Measurements from ENCODE around the gene CCDC13. TPM values are rescaled to one million over a fixed set of nuclear protein-coding genes. Genes with fewer than 3 reads are reported as not detected.
A peak's percentile ranks its signal among the peaks of the same experiment; 100 is the strongest.

The CCDC13 gene
- total and polyA plus RNA-seq, 7 donors = 0.30 to 1.2 (median 0.64) TPM

GRCh38 chr3:42755681-42756578 is 17.1 kb downstream of the CCDC13 start:
- WGBS, 3 donors = 69 to 78% (median 75%) methylated on average over 5 of the region's 5 CpGs
- H3K27me3 ChIP-seq (ENCODE audit: insufficient read depth in 3 of 3, low read length in 2 of 3) = no peaks in the 10 kb centered on the region
- no peaks in the 10 kb centered on the region for H3K9me3 ChIP-seq
- DNase-seq (no peak), ATAC-seq (peak; percentile 48 to 72 (median 57))
- H3K4me3 ChIP-seq = no peak overlapping the region
- intact Hi-C loops (cut with DNase I) = loop anchor here in 1 of 2 donors (5.0 kb wide), 1 partner anchor 169 kb away; no protein-coding TSS in a partner anchor
- peak; percentile 40 for TF ChIP-seq CTCF (IDR thresholded peaks at IDR 0.05)
- no peaks in the 10 kb centered on the region for H3K36me3 ChIP-seq (ENCODE audit: insufficient read depth in 1 of 2, low read depth in 1 of 2)
- H3K27ac ChIP-seq = no peak overlapping the region
- no peaks in the 10 kb centered on the region for H3K4me1 ChIP-seq

DNA sequence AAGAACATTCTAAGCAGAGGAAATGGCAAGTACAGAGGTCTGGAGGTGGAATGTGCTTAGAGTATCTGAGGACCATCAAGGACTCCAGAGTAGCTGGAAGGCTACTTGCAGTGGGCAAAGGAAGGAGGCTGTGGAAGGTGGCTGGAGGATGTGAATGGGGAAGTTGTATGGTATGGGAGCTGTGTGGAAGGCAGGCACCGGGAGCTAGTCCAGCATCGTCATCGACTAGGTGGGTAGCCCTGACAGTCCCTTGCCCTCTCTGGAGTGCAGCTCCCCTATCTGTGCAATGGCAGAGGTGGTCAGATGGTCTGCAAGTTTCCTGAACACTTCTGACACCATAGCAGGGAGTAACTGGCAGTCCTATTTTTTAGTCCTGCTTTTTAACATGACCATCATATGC is 19.3 kb downstream of the CCDC13 start:
- intact Hi-C loops (cut with DNase I) = no loop called here

GRCh38 chr3:42752961-42753360 is 20.1 kb downstream of the CCDC13 start:
- WGBS, 3 donors = 92 to 93% (median 92%) methylated on average over 4 of the region's 4 CpGs
- H3K4me1 ChIP-seq = no peaks in the 10 kb centered on the region
- ATAC-seq = no peak
- H3K36me3 ChIP-seq (ENCODE audit: insufficient read depth in 1 of 2, low read depth in 1 of 2) = no peaks in the 10 kb centered on the region
- H3K27me3 ChIP-seq (ENCODE audit: insufficient read depth in 3 of 3, low read length in 2 of 3) = no peaks in the 10 kb centered on the region
- H3K4me3 ChIP-seq = no peak overlapping the region
- TF ChIP-seq CTCF (IDR thresholded peaks at IDR 0.05) = no peak
- H3K9me3 ChIP-seq = no peaks in the 10 kb centered on the region
- intact Hi-C loops (cut with DNase I) = no loop called here
- no peak for DNase-seq
- no peak overlapping the region for H3K27ac ChIP-seq

More for the DNA sequence above, 19.3 kb downstream of the CCDC13 start:
- Histone ChIP-seq H3K36me3 (ENCODE audit: insufficient read depth in 1 of 2, low read depth in 1 of 2) (no peaks in the 10 kb centered on the region), H3K27me3 (ENCODE audit: insufficient read depth in 3 of 3, low read length in 2 of 3) (no peaks in the 10 kb centered on the region), H3K9me3 (no peaks in the 10 kb centered on the region), H3K4me1 (no peaks in the 10 kb centered on the region), H3K27ac (no peak overlapping the region), H3K4me3 (no peak overlapping the region)
- DNase-seq (no peak), ATAC-seq (no peak)
- WGBS, 3 donors = 90 to 96% (median 91%) methylated on average over 3 of the region's 3 CpGs
- TF ChIP-seq CTCF (IDR thresholded peaks at IDR 0.05) = no peak

DNA sequence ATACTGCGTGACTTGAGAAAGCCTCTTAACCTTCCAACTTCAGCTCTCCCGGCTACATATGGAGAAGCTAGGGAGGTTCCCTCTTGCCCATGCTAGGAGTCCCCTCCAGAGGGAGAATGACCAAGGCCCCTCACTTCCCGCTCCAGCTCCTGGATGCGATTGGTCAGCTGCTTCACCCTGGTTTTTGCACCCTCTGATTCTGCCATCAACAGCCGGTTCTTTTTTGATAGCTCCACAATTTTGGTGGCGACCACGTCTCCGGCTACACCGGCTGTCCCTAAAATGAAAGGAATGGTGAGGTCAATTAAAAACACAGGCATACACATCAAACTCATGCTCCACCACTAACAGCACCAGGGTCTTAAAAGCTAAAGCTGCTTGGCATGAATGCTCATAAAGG is 20.6 kb downstream of the CCDC13 start:
- intact Hi-C loops (cut with DNase I) = no loop called here
- no peak for ATAC-seq

More for the DNA sequence above, 20.6 kb downstream of the CCDC13 start:
- H3K4me1 ChIP-seq = no peaks in the 10 kb centered on the region
- H3K27me3 ChIP-seq (ENCODE audit: insufficient read depth in 3 of 3, low read length in 2 of 3) = no peaks in the 10 kb centered on the region
- WGBS, 3 donors = 95 to 99% (median 95%) methylated on average over 9 of the region's 9 CpGs
- TF ChIP-seq CTCF (IDR thresholded peaks at IDR 0.05) = no peak
- no peak overlapping the region for H3K4me3 ChIP-seq
- no peak overlapping the region for H3K27ac ChIP-seq
- no peaks in the 10 kb centered on the region for H3K36me3 ChIP-seq (ENCODE audit: insufficient read depth in 1 of 2, low read depth in 1 of 2)
- H3K9me3 ChIP-seq = no peaks in the 10 kb centered on the region
- no peak for DNase-seq

Data from psoas muscle (tissue), 8 donors.